Right lung (tissue), 5 donors: ENCODE results near the gene SLC13A4. TPM values are rescaled to one million over a fixed set of nuclear protein-coding genes. Genes with fewer than 3 reads are reported as not detected.
"Not testable (repeated sequence)": the region's sequence is repeated elsewhere in the genome, so short reads cannot be mapped to it uniquely, and the experiment has no call there.

Source experiments
- DNase-seq, 2 donors: peaks; one replicate each; pipeline ENCODE4 v3.0.0-alpha.2; 2013
- polyA plus RNA-seq, 5 donors: library from polyadenylated mRNA; unstranded; fragments of 120-200 nt; gene quantifications; one replicate each; pipeline versions ENCODE4 v1.2.1 to v1.2.3, GENCODE V29; 2013; ENCODE audit warnings: inconsistent platforms in 1 of 5, low replicate concordance in 1 of 5; ENCODE audit not compliant: insufficient read length in 5 of 5, insufficient read depth in 1 of 5

Gene SLC13A4
- polyA plus RNA-seq, 5 donors: 3.0 to 5.9 (median 4.9) TPM

GRCh38 chr7:135753616-135754413, 25.8 kb upstream of the SLC13A4 start:
- no peak for DNase-seq

- no peak for DNase-seq
These were observed 20.8 kb upstream of the SLC13A4 start, which contains the start of gene FAM180A for GRCh38 chr7:135748770-135749169. Gene FAM180A (minus strand): TSS chr7:135748813. CDS start chr7:135748580, 233 bp downstream.

- DNase-seq: no peak
These were observed 19.4 kb upstream of the SLC13A4 start for GRCh38 chr7:135747366-135747765.

GRCh38 chr7:135745703-135746312, 17.8 kb upstream of the SLC13A4 start:
- DNase-seq: no peak

- no peak for DNase-seq
These were observed 17.1 kb upstream of the SLC13A4 start for GRCh38 chr7:135744938-135745702.

- DNase-seq: no peak
These were observed 16.1 kb upstream of the SLC13A4 start for GRCh38 chr7:135743907-135744731.

GRCh38 chr7:135742371-135742770, 14.4 kb upstream of the SLC13A4 start:
- DNase-seq: no peak

- DNase-seq: no peak
These were observed 13.9 kb upstream of the SLC13A4 start for GRCh38 chr7:135741905-135742304.

GRCh38 chr7:135740889-135741288, 12.9 kb upstream of the SLC13A4 start:
- DNase-seq: no peak

- not testable (repeated sequence) for DNase-seq
These were observed 9.3 kb upstream of the SLC13A4 start for GRCh38 chr7:135737306-135737647.

GRCh38 chr7:135736586-135737305, 8.8 kb upstream of the SLC13A4 start:
- DNase-seq: no peak

- DNase-seq: no peak
These were observed 6.3 kb upstream of the SLC13A4 start for GRCh38 chr7:135734343-135734689.

- DNase-seq: no peak
These were observed 5.8 kb upstream of the SLC13A4 start for GRCh38 chr7:135733603-135734342.

GRCh38 chr7:135731131-135731530, 3.1 kb upstream of the SLC13A4 start:
- DNase-seq: no peak

- no peak for DNase-seq
These were observed 1.2 kb upstream of the SLC13A4 start for GRCh38 chr7:135729230-135729629.

- no peak for DNase-seq
These were observed 894 bp downstream of the SLC13A4 start for GRCh38 chr7:135726911-135727673.

- no peak for DNase-seq
These were observed 1.7 kb downstream of the SLC13A4 start for GRCh38 chr7:135726276-135726788.

- DNase-seq: no peak
These were observed 4.6 kb downstream of the SLC13A4 start for GRCh38 chr7:135723411-135723810.

GRCh38 chr7:135721198-135721820, 6.7 kb downstream of the SLC13A4 start:
- no peak for DNase-seq
